T-helper 22 cell (primary cell): Measurements from ENCODE around the gene PDE4B.

ENCODE experiments used
- DNase-seq: peaks from one replicate; pipeline ENCODE4 v3.0.0-alpha.2; 2020; ENCODE audit warnings: low read depth

PDE4B gene

DNA sequence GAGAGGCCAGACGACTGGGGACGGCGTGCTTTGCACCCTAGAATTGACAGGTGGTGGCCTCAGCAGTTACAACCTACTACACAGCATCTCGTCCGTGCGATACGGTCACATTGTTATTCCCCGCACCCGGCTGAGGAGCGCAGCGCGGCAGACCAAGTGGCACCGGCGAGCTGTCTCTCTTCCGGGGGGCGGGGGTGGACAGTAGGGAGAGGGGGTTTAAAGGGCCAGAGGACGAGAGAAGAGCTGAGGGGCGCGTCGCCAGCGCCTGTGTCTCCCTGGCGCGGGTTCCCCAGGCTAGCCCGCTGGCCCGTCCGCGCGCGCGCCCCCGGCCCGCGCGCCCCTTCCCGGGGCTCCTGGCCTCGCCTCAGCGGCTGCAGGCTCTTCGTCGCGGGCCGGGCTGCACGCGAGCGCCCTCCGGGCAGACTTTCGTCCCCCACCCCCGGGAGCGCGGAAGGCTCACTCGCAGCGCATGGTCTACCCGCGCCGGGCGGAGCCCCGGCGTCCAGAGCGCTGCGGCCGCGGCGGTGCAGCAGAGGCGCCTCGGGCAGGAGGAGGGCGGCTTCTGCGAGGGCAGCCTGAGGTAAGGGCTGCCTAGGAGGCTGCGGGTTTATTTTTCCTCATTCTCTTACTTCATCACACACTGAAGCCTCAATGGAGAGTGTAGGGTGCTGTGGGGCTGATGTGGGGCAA lies at the start of gene PDE4B:
Gene PDE4B (plus strand): TSS at position 227 of the 690 bp plus-strand sequence.
- DNase-seq, result no peak

DNA sequence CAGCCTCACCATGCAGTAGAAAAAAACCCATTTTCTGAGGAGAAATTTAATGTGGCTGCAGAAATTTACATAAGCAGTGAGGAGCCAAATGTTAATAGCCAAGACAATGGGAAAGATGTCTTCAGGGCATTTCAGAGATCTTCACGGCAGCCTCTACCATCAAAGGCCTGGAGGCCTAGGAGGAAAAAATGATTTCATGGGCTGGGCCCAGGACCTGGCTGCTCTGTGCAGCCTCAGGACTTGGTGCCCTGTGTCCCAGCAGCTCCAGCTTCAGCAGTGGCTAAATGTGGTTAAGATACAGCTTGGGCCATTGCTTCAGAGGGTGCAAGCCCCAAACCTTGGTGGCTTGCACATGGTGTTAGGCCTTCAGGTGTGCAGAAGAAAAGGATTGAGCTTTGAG lies 48.0 kb upstream of the PDE4B start:
- no peak for DNase-seq

DNA sequence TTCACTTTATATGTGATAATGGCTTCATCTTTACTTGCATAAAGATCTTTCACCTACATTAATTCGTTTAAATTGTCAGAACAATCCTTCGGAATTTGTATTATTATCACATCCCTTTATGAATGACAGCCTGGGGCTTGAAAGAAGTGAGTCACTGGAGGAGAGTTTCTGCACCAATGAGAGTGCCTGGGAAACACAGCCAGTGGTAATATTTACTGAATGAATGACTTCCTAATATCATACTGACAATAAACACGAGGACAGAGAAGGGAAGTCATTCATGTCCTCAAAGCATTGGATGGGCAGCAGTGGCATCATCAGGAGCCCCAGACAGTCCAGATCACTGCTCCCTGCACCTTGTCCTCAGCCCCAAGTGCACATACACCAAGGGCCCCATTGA lies 40.7 kb upstream of the PDE4B start:
- no peak for DNase-seq

DNA sequence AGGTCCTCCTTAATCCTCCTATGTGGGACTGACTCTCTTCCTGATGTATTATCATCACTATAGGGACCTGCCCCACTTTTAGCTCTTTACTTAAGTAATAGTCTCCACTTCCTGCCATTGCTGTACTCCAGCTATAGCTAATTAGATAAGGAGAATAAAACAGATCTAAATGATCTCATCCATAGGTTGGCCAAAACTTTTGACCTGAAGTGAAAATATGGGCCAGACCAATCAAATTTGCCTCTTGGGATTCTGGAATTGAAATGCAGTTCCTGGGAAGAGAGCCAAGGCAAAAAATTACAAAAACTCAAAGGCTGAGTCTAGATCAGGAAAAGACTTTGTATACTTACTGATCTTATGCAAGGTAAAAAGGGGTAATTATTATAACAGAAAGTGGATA lies 36.1 kb upstream of the PDE4B start:
- no peak for DNase-seq

DNA sequence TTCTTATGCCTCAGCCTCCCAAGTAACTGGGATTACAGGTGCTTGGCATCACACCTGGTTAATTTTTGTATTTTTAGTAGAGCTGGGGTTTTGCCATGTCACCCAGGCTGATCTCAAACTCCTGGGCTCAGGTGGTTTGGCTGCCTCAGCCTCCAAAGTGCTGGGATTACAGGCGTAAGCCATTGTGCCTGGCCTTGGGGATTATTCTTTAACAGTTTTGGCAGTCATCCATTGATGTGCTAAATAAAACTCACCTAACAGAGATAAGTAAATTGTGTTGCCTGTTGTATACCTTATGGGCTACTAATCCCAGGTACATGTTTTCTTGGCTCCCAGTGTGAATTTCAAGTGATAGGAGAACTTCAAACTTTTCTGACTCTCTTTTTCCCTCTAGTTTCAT lies 35.2 kb upstream of the PDE4B start:
- DNase-seq, result no peak

DNA sequence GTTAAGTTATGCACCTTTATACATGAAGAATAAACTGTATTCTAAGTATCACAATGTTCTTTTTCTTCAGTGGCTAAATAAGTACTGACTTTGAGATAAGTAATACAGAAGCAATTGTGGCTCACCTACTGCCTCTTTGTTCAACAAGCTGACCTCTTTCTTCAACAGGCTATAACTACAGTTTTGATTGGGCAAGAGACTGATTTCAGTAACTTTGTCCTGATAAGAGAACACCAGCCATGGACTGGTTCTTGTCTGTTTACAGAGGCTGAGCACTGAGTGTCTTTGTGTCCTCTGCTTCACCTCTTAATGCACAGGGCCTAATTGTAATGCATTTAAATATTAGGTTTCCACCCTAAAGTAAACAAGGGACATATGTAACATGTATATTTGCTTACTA lies 34.6 kb upstream of the PDE4B start:
- no peak for DNase-seq

DNA sequence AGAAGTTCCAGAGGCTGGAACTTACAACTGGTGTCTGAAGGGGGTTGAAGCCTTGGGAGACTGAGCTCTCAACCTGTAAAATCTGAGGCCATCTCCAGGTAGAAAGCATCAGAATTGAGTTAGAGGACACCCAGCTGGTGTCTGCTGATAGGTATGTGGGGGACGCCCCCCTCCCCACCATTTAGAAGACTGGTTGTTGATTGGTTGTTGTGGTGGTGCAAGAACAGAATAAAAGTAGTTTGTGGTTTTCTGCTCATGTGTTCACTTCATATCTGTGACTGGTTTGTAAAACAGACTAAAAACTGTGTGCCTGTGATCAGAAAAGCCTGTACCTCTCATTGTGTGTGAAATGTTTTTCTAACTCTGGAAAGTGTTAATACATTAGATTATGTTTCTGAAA lies 33.2 kb upstream of the PDE4B start:
- DNase-seq, result no peak

DNA sequence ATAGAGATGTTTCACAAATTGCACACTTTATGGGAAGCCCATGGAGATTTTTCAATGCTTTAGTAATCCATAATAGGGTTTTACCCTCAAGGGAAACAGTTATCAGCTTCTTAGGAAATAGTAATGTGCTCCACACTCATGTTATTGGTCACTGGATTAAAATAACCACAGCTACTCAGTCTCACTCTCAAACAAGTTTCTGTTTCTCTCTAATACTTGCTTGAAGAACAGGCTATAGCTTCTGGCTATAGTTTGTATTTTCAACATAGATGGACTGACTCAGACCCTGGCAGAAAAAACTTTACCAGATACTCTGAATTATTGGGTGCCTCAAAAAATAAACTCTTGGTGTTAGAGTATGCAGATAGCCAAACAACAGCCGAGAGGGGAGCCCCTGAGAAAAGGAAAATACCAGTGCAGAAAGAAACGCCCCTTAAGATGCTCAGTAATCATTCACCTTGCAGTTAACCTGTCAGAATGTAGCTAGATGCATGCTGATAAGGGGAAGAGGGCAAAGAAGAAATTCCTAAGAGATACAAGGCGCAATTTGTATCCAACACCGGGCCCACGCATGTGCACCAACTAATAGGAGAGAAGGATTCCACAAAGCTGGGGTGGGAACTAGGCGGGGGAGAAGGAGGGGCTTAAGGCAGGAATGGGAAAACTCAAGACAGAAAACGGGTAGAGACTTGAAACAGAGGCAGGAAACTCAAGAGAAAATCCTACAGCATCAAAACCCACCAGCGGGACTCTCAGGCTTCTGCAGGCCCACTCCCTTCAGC lies 30.4 kb upstream of the PDE4B start:
- no peak for DNase-seq

DNA sequence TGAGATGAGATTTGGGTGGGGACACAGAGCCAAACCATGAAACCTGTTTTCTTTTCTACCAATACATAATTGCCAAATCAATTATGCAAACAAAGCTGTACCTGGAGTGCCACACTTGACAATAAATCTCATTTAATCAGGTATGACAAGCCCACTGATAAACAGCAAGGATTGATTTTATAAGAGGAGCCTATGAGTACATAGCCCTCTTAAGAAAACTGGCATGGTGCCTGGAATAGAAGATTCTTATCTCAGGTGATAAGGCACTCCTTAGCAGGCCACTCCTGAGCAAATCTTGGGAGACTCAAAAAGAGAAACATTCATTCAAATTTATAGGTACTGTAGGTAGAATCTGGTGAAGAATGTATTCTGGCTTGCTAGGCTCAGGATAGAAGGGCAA lies 28.6 kb upstream of the PDE4B start:
- no peak for DNase-seq

DNA sequence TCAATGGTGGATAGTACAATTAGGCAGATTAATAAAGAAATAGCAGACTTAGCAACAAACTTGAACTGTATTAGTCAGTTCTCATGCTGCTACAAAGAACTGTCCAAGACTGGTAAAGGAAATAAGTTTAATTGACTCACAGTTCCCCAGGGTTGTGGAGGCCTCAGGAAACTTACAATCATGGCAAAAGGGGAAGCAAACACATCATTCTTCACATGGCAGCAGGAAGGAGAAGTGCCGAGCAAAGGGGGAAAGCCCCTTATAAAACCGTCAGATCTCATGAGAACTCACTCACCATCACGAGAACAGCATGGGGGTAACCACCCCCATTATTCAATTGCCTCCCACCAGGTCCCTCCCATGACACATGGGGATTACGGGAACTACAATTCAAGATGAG lies 27.1 kb upstream of the PDE4B start:
- DNase-seq, result no peak

DNA sequence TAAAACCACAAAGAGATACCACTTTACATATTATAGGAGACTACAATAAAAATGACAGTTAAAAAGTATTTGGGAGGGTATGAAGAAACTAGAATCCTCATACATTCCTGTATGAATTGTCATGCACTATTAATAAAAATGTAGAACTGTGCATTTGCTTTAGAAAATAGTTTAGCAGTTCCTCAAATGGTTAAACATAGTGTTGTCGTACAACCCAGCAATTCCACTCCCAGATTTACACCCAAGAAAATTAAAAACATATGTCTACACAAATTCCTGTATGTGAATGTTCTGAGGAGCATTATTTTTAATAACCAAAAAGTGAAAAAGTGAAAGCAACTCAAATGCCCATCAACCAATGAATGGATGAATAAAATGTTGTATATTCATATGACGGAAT lies 23.1 kb upstream of the PDE4B start:
- no peak for DNase-seq

DNA sequence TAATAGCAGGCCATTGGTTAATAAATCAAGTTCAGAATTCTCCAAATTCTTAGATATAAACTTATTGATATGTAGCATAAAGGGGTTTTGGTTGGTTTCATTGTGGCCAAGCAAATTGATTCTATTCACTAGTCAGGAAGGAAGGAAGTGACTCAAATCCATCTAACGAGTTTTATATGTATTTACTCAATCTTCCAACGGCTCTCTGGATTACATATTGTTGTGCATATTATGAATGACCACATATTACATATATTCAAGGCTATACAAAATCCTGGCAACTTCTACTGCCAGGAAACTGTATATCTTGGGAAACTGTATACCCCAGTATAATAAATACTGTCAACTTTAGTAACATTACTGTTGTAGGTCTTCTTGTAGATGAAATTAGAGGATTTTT lies 20.1 kb upstream of the PDE4B start:
- DNase-seq, result no peak

DNA sequence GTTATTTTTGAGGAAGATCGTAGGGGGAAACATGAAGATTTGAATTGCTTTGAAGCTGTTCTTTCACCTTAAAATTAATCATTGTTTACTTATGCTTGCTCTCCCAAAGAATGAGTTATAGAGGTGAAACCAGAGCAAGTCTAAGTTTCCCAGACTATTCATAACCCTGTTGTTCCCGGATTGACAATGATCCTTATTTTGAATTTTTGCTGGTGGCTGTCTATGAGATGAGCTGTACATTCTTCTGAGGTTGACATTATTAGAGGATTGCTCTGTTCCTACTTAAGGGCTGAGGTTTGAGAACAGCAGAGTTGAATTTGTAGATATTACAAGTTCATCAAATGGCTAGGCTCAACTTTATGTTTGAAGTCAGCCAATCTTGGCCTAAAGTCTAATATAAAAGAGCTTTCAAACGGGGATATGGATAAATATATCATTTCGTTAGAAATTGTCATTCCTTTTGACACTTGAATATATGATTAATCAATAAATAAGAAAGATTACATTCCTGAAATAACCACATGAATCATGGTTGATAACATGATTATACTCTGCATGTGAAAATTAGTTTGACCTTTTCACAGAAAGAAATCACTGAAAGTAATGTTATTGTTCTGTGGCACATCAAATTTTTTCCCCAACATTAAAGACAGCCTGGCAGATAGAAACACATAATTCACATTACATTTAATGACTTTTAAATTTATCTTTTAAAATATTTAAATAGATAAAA lies 19.1 kb upstream of the PDE4B start:
- no peak for DNase-seq

DNA sequence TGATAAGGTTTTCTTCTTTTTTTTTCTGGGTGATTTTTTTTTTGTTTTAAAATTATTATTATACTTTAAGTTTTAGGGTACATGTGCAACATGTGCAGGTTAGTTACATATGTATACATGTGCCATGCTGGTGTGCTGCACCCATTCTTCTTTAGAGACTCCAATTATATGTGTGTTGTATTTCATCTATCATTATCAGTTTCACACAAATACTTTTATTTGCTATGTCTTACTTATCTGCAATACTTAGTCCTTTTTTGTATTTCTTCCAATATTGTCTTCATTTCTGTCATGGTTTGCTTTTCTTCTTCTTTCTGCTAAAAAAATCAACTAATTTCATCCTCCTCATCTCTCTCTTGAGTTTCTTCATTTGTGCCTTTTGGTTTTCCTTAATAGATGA lies 3.9 kb upstream of the PDE4B start:
- no peak for DNase-seq

DNA sequence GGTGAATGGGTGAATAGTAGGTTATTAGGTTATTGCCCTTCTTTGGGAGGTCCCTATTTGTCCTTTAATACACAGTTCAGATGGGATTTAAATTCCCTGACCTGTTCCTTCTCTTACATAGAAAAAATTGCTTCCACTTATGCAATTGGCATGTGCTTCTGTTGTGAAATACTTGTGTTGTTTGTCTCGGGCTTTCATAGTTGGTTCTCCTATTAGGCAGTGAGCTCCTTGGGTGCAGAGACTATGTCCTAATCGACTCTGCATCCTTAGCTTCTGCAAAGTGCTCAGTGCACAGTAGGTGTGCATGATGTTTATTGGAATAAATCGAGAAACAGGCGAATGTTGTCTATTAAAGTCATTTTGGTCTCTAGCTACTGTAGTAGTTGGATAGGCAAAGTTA lies 1.3 kb upstream of the PDE4B start:
- no peak for DNase-seq

DNA sequence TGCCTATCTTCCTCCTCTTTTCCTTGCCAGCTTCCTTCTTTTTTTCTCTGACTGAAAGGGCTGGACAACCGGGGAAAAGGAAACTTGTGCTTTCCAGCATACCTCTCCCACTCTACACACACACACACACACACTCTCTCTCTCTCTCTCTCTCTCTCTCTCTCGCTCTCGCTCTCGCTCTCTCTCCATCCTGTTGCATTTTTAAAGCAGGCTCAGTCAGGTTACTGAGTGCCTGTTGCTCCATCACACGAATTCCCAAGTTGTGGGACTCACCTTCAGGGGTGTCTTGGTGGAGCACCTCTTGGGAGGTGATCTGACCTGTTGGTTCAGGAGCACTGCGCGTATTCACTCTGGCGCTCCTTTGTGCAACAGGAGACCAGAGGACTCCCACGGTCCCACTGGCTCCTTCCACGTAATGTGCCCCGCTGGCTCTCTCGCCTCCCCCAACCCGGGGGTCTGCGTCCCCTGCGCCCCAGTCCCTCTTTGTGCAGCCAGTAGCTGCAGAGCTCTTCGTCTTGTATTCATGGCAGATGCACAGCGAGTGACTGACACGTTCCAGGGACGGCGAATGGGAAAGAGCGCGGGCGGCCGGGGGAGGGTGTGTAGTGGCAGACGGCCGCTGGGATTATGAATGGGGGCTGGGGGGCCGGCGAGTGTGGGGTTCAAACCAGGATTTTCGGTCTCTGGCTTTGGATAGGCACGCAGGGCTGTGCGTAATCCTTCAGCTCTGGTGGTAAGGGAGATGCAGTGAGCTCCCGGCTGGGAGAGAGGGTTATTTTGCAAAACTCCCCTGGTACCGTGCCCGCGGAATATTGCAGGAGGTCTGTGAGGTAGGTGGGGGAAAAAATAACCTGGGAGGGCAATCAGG lies 660 bp upstream of the PDE4B start:
- no peak for DNase-seq

DNA sequence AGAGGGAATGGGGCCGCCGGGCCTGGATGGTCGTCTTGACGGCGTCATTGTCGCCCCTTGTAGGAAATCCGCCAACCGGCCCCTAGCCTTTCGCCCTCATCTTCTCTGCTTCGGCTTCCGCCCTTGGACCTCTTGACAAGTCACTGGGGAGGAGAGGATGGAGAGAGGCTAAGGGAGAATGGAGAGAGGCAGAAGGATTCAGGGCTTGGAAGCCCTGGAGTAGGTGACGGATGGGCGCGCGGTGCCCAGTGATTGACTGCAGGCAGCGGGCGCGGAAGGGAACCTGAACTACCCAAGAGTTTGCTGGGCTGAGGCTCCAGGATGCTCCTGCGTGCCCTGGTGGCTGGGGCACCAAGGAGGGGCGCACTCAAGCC lies 651 bp downstream of the PDE4B start:
- DNase-seq, result no peak

DNA sequence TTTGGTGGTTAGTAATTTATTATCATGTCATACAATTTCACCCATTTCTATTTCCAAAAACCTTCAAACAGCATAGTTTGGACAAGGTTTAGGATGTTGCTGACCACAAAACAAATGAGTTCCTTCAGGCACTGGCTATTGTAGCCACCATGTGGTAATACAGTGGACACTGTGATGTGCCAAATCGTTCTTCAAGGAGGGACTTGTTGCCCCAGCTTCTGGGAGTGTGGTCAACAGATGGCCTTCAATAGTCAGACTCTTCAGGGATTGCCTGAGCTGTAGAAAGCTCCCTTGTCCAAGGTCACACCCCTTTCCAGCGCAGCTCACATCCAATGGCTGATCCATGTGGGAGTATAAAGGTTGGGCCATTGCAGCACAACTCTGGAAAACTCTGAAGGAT lies 2.6 kb downstream of the PDE4B start:
- no peak for DNase-seq

DNA sequence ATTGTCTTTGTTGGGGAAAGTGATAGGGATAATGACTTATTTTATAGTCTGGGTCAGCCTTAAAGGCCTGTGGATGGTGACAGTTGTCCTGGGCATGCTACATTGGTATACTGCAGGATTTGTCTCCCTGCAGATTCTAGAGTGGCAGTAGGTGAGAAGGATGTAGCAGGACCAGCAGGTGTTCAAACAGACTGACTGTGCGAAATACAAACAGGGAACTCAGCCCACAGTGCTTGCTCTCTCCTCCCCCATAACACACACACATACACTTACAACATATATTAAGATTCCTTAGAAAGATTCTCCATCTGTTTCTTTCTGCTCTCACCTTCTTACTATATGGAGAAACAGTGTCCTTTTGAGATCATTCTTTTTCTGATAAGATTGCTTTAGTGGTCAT lies 6.9 kb downstream of the PDE4B start:
- DNase-seq, result no peak

DNA sequence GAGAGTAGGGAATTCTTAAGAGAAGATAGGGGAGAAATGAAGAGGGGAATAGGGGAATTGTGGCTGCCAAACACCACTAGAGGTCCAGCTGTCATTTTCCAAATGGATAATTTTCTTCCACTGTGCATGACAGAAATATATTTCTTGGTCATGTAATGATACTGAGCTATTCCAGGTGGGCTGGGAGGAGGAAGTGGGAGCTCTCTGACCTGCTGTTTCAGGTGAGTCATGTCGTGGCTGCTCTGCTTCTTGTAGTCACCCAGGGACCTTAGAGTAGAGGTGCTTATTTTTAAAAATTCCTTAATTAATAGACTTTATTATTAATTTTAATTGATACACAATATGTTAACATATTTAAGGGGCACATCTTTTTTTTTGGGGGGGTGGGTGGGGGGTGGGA lies 11.9 kb downstream of the PDE4B start:
- no peak for DNase-seq

DNA sequence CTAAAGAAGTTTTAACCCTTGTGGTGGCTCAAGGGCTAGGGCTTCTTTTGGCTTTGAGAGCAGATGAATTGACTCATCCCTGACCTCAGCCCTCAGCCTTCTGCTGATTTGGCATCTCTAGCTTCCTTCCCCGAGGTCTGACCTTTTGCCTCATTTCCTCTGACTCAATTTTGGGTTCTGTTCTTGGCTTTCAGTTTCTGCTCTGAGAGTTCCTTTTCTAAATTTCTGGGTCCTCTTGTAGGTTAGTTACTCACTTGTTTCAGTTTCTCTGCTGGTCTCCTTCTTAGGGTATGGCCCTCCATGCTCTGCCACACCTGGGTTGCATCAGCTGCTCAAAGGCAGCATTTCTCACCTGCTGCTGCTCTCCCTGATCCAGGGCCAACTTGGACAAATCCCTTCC lies 19.4 kb downstream of the PDE4B start:
- DNase-seq, result no peak

DNA sequence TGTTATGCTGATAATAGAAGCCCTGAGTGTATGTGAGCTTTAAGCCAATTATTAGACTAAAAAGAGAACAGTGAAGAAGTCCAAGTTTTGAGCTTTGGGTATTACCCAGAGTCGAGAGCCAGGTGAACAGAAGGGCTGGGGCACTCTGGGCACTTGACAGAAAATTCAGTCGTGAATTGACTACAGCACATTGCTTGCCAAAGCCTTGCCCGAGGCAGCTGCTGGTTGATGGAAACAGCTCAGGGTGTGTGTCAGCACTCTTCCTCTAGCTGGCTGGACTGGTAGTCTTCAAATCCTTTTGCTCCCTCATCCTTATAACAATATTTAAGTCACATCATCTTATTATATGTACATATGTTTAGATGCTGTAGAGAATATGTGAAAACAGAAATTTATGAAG lies 21.3 kb downstream of the PDE4B start:
- no peak for DNase-seq
